A549 (cell line): ENCODE results near the gene ZBTB20.

Source experiments
- BCL3 ChIP-seq: fragments of >200 bp; sonication (Bioruptor Twin); formaldehyde crosslinking; IDR thresholded peaks from 3 replicates; pipeline ENCODE4 v1.6.1; 2016
- CHD4 ChIP-seq: fragments of 200-600 bp; sonication (generic); IDR thresholded peaks from 2 replicates; pipeline ENCODE4 v1.6.1; 2016; ENCODE audit warnings: antibody characterized with exemption, mild to moderate bottlenecking, borderline replicate concordance
- CTCF ChIP-seq: fragments of >200 bp; sonication (Bioruptor Twin); formaldehyde crosslinking; IDR thresholded peaks from 3 replicates; pipeline ENCODE4 v1.5.1; 2016
- EP300 ChIP-seq, 2 experiments: fragments of >200 bp; sonication (Bioruptor Twin); formaldehyde crosslinking; IDR thresholded peaks; 2 replicates in 1 of 2; 3 replicates in 1 of 2; pipeline ENCODE4 v1.6.1; 2016 to 2017
- MAX ChIP-seq: IDR thresholded peaks from 2 replicates; pipeline ENCODE4 v1.6.1; 2012
- REST ChIP-seq: fragments of 200-600 bp; sonication (generic); IDR thresholded peaks from 2 replicates; pipeline ENCODE4 v1.6.1; 2016; ENCODE audit warnings: antibody characterized with exemption, mild to moderate bottlenecking, moderate library complexity

DNA sequence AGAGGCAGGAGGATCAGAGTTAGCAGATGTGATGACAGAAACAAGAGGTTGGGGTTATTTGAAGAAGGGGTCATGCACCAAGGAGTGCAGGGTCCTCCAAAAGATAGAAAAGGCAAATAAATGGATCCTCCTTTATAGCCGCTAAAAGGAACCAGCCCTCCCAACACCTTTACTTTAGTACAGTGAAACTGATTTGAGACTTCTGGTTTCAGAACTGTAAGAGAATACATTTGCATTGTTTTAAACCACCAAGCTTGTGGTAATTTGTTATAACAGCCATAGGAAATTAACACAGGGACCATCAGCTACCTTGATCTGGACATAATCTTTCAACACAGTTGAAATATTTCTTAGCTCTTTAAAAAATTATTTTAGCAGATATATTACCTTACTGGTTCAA is 686.6 kb downstream of the ZBTB20 start:
- TF ChIP-seq REST (no peak), CTCF (no peak), MAX (no peak), BCL3 (no peak), EP300 (IDR thresholded peaks at IDR 0.05) (no peak), CHD4 (no peak)
